Measurements from ENCODE around the gene RHOF.

GRCh38 chr12:121809712-121810116, 16.2 kb upstream of the RHOF start:
- TF ChIP-seq CTCF (IDR thresholded peaks at IDR 0.05 in 2 of 3, conservative IDR thresholded peaks at IDR 0.05 in 1 of 3; ENCODE audit: borderline replicate concordance in 1 of 3, insufficient read depth in 1 of 3, low read depth in 2 of 3, low read length in 2 of 3) (no peak), ZBTB33 (IDR thresholded peaks at IDR 0.05; ENCODE audit: extremely low read depth, insufficient replicate concordance, low read length) (no peak), MAX (IDR thresholded peaks at IDR 0.05) (no peak), EZH2 (IDR thresholded peaks at IDR 0.05) (no peak), JUND (IDR thresholded peaks at IDR 0.05) (no peak), YY1 (IDR thresholded peaks at IDR 0.05; ENCODE audit: extremely low read depth, insufficient replicate concordance, low read depth, low read length) (no peak), EZH2phosphoT487 (IDR thresholded peaks at IDR 0.05; ENCODE audit: borderline replicate concordance) (no peak), TCF7L2 (IDR thresholded peaks at IDR 0.05; ENCODE audit: borderline replicate concordance, extremely low read depth, insufficient read depth, insufficient read length) (no peak), SP1 (IDR thresholded peaks at IDR 0.05; ENCODE audit: low read depth) (no peak)

All from HCT116 (cell line).